Omental fat pad (tissue), 4 donors: ENCODE results near the gene GPR55. TPM values are rescaled to one million over a fixed set of nuclear protein-coding genes. Genes with fewer than 3 reads are reported as not detected.

Experiments
- ATAC-seq: fragments of 150-250 bp; one replicate; pipeline ENCODE4 v1.9.1; 2016; ENCODE audit warnings: mild to moderate bottlenecking, moderate library complexity; ENCODE audit not compliant: low FRiP score
- DNase-seq: peaks from one replicate; pipeline ENCODE4 v3.0.0-alpha.2; 2019; ENCODE audit warnings: low spot score
- CTCF ChIP-seq, 3 donors: fragments of 450-650 bp; IDR thresholded peaks; one replicate each; pipeline ENCODE4 v1.5.1; 2016 to 2017; ENCODE audit warnings: antibody characterized with exemption in 3 of 3, mild to moderate bottlenecking in 3 of 3, moderate library complexity in 2 of 3
- total RNA-seq, 4 donors: library from RNA; depleted of rRNA; stranded (reverse); fragments of >200 nt; gene quantifications; one replicate each; pipeline ENCODE4 v1.1.0, GENCODE V29; 2016

Gene GPR55
- total RNA-seq, 4 donors from 2014 or later: 0.12 to 0.19 TPM; not detected in 2

- no peak for DNase-seq
- no peak for TF ChIP-seq CTCF (IDR thresholded peaks at IDR 0.05)
- no peak for ATAC-seq
Observed at GRCh38 chr2:230865307-230865765, 59.7 kb downstream of the GPR55 start.

- DNase-seq (no peak), ATAC-seq (peak; percentile 84)
- no peak for TF ChIP-seq CTCF (IDR thresholded peaks at IDR 0.05)
Observed at GRCh38 chr2:230864605-230865306, 60.3 kb downstream of the GPR55 start, which contains the start of gene ITM2C. Gene ITM2C (plus strand): TSS chr2:230864942. CDS start chr2:230865026, 84 bp downstream.

- ATAC-seq: peak; percentile 13
- no peak for TF ChIP-seq CTCF (IDR thresholded peaks at IDR 0.05)
Observed at GRCh38 chr2:230864122-230864604, 60.9 kb downstream of the GPR55 start.

GRCh38 chr2:230863442-230864121 lies 61.5 kb downstream of the GPR55 start:
- TF ChIP-seq CTCF (IDR thresholded peaks at IDR 0.05): no peak
- ATAC-seq (no peak), DNase-seq (no peak)

More at GRCh38 chr2:230864122-230864604, 60.9 kb downstream of the GPR55 start:
- no peak for DNase-seq

- no peak for DNase-seq
- no peak for TF ChIP-seq CTCF (IDR thresholded peaks at IDR 0.05)
Observed at GRCh38 chr2:230863031-230863430, 62.0 kb downstream of the GPR55 start.

GRCh38 chr2:230862292-230862691 lies 62.8 kb downstream of the GPR55 start:
- no peak for DNase-seq
- TF ChIP-seq CTCF (IDR thresholded peaks at IDR 0.05): no peak
- no peak for ATAC-seq

More at GRCh38 chr2:230863031-230863430, 62.0 kb downstream of the GPR55 start:
- ATAC-seq: no peak
